Keratinocyte (primary cell): ENCODE data around the gene CPPED1. TPM values are rescaled to one million over a fixed set of nuclear protein-coding genes. Genes with fewer than 3 reads are reported as not detected.

Source experiments
- DNase-seq: peaks from one replicate; pipeline ENCODE4 v3.0.0-alpha.2; 2011; ENCODE audit warnings: low read depth, missing footprints, low spot score
- FAIRE-seq: peaks from 2 replicates; lab custom pipeline; 2011; peaks lifted over from hg19 to GRCh38; lab: Jason Lieb, UNC
- H2AFZ ChIP-seq: 2 replicates; pipeline ENCODE4 v1.6.0; 2012; ENCODE audit warnings: low read length, control low read depth, inconsistent platforms; ENCODE audit not compliant: control insufficient read depth
- H3K27ac ChIP-seq: 2 replicates; pipeline ENCODE4 v1.5.1; 2011; ENCODE audit warnings: low read length; ENCODE audit not compliant: control insufficient read depth, insufficient read depth
- H3K27me3 ChIP-seq: 3 replicates; pipeline ENCODE4 v1.6.0; 2011; ENCODE audit warnings: low read length; ENCODE audit not compliant: control insufficient read depth, insufficient read depth; ENCODE audit errors: extremely low read depth
- H3K36me3 ChIP-seq, 2 experiments: 2 replicates in 1 of 2; 3 replicates in 1 of 2; pipeline ENCODE4 v1.5.1; 2011; ENCODE audit warnings: low read length in 2 of 2, mild to moderate bottlenecking in 1 of 2; ENCODE audit not compliant: control insufficient read depth in 2 of 2, insufficient read depth in 2 of 2; ENCODE audit errors: extremely low read depth in 1 of 2
- H3K4me1 ChIP-seq: 3 replicates; pipeline ENCODE4 v1.5.1; 2011; ENCODE audit warnings: low read length; ENCODE audit not compliant: control insufficient read depth, insufficient read depth; ENCODE audit errors: extremely low read depth
- H3K4me2 ChIP-seq: 3 replicates; pipeline ENCODE4 v1.6.0; 2011; ENCODE audit warnings: low read depth, low read length; ENCODE audit not compliant: control insufficient read depth, insufficient read depth; ENCODE audit errors: extremely low read depth
- H3K4me3 ChIP-seq, 3 experiments: fragments of 200-600 bp in 1 of 3; sonication (generic) in 1 of 3; 2 replicates in 2 of 3; 3 replicates in 1 of 3; pipeline ENCODE4 v1.5.1; 2011 to 2016; ENCODE audit warnings: low read length in 3 of 3, mild to moderate bottlenecking in 3 of 3, control low read depth in 2 of 3, inconsistent platforms in 1 of 3, low read depth in 1 of 3, mixed read lengths in 1 of 3, mixed run types in 1 of 3, moderate library complexity in 1 of 3; ENCODE audit not compliant: control insufficient read depth in 2 of 3, insufficient read depth in 2 of 3; ENCODE audit errors: extremely low read depth in 1 of 3
- H3K79me2 ChIP-seq: 2 replicates; pipeline ENCODE4 v1.6.0; 2012; ENCODE audit warnings: low read length; ENCODE audit not compliant: control insufficient read depth, insufficient read depth
- H3K9ac ChIP-seq: 3 replicates; pipeline ENCODE4 v1.6.0; 2011; ENCODE audit warnings: low read length; ENCODE audit not compliant: control insufficient read depth, insufficient read depth; ENCODE audit errors: extremely low read depth
- H3K9me1 ChIP-seq: 3 replicates; pipeline ENCODE4 v1.6.0; 2011; ENCODE audit warnings: low read length; ENCODE audit not compliant: control insufficient read depth, insufficient read depth; ENCODE audit errors: extremely low read depth
- H3K9me3 ChIP-seq: 2 replicates; pipeline ENCODE4 v1.5.1; 2012; ENCODE audit warnings: low read depth, low read length; ENCODE audit not compliant: control insufficient read depth
- H4K20me1 ChIP-seq: 3 replicates; pipeline ENCODE4 v1.6.0; 2011; ENCODE audit warnings: low read length; ENCODE audit not compliant: control insufficient read depth, insufficient read depth; ENCODE audit errors: extremely low read depth
- EZH2 ChIP-seq: IDR thresholded peaks from one replicate; pipeline ENCODE4 v1.6.1; 2012; ENCODE audit warnings: inconsistent platforms, mild to moderate bottlenecking, low read length, moderate library complexity
- dilution Hi-C: fragments of 300-500 bp; cut with MboI; formaldehyde crosslinking; loops from one replicate; pipeline ENCODE4 v1.7.0; 2020; ENCODE audit warnings: low sequenced_read_pairs; ENCODE audit not compliant: extremely low pct_ligation_motif_present
- polyA plus RNA-seq, 5 experiments: library from polyadenylated mRNA; depleted of rRNA in 3 of 5; stranded (reverse) in 3 of 5; stranded (forward) in 1 of 5; unstranded in 1 of 5; fragments of >200 nt; gene quantifications; 1 replicate in 1 of 5; 2 replicates in 3 of 5; 3 replicates in 1 of 5; pipeline versions ENCODE4 v1.2.1 to v1.2.3, GENCODE V29; 2011 to 2012; ENCODE audit warnings: missing spikeins in 2 of 5, low read depth in 1 of 5, low replicate concordance in 1 of 5
- TF ChIP-seq, protein P1 (sequence below), 3 experiments: IDR thresholded peaks in 1 of 3; conservative IDR thresholded peaks in 1 of 3; optimal IDR thresholded peaks in 1 of 3; 2 replicates in 2 of 3; 3 replicates in 1 of 3; pipeline versions ENCODE3 to v1.5.1; 2011; ENCODE audit warnings: low read length in 3 of 3, mild to moderate bottlenecking in 3 of 3, moderate library complexity in 2 of 3, control low read depth in 1 of 3, inconsistent platforms in 1 of 3; ENCODE audit not compliant: insufficient read depth in 2 of 3; ENCODE audit errors: extremely low read depth in 1 of 3

CPPED1 gene
- polyA plus RNA-seq, 1 donor (not counting 4 experiments of a cell fraction or from before 2014, with no cell fraction given), result 14.4 TPM

DNA sequence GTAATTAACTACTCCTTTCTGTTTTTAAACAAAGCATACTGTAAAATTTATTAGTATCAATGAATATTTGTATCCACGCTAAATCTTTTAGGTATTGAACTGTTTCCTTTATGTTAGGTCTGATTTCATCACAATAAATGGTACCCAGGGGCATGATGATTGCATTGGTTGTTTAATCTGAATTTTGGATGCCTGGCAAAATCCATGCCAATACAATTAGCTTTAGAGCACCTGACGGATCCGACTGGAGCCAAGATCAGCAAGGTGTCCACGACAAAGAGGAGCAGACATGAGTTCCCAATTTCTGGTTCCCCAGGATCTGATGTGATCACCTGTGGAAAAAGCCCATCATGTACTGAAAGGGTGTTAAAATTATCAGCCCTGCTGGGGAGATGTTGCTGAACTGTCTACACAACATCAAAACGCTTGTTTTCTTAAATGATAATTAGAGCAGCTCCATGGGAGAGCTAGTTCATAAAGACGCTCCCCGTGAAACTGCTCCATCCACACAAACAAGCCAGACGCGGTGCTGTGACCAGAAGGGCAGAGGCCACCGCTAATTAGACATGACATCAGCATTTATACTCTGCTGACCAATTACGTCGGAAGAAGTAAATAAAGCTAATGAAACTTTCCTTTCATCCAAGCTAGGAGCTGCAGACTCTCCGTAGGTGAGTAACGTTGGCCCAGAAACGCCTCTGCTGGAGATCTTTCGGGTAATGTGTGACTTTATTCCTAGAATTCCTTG lies 151.7 kb downstream of the CPPED1 start:
- Histone ChIP-seq H2AFZ (no peak overlapping the region), H3K9me3 (no peaks in the 10 kb centered on the region), H3K9me1 (no peaks in the 10 kb centered on the region), H4K20me1 (no peaks in the 10 kb centered on the region), H3K4me1 (no peaks in the 10 kb centered on the region), H3K4me3 (no peak overlapping the region), H3K27me3 (no peaks in the 10 kb centered on the region), H3K27ac (no peak overlapping the region), H3K9ac (no peak overlapping the region), H3K4me2 (no peak overlapping the region), H3K79me2 (no peaks in the 10 kb centered on the region), H3K36me3 (no peaks in the 10 kb centered on the region)
- dilution Hi-C loops, result no loop called here
- no peak for DNase-seq
- TF ChIP-seq EZH2, result no peak
- TF ChIP-seq, protein P1, sequence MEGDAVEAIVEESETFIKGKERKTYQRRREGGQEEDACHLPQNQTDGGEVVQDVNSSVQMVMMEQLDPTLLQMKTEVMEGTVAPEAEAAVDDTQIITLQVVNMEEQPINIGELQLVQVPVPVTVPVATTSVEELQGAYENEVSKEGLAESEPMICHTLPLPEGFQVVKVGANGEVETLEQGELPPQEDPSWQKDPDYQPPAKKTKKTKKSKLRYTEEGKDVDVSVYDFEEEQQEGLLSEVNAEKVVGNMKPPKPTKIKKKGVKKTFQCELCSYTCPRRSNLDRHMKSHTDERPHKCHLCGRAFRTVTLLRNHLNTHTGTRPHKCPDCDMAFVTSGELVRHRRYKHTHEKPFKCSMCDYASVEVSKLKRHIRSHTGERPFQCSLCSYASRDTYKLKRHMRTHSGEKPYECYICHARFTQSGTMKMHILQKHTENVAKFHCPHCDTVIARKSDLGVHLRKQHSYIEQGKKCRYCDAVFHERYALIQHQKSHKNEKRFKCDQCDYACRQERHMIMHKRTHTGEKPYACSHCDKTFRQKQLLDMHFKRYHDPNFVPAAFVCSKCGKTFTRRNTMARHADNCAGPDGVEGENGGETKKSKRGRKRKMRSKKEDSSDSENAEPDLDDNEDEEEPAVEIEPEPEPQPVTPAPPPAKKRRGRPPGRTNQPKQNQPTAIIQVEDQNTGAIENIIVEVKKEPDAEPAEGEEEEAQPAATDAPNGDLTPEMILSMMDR (optimal IDR thresholded peaks at IDR 0.05 in 1 of 3, IDR thresholded peaks at IDR 0.05 in 1 of 3, conservative IDR thresholded peaks at IDR 0.05 in 1 of 3; ENCODE audit: extremely low read depth in 1 of 3, insufficient read depth in 2 of 3, low read length in 3 of 3), result no peak
- no peak for FAIRE-seq

DNA sequence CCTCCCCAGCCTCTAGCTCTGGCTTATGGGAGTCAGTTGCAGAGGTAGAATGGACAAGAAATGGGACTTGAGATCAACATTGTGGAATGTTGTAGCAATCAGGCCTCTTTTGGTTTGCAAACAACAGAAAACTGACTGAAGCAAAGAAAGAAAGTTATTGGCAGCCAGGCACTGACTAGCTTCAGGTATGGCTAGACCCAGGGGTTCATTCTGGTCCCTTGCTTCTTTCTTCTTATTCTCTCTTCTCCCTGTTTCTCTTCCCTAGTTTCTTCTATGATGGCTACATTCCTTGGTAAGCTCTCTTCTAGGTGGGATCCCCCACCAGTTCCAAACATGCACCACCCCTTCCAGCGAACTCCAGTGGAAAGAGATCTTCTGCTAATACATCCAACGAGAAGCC lies 154.3 kb downstream of the CPPED1 start:
- DNase-seq, result no peak
- dilution Hi-C loops, result no loop called here
- Histone ChIP-seq H3K9me1 (no peaks in the 10 kb centered on the region), H3K4me2 (no peak overlapping the region), H3K79me2 (no peaks in the 10 kb centered on the region), H2AFZ (no peak overlapping the region), H3K36me3 (no peaks in the 10 kb centered on the region), H3K27me3 (no peaks in the 10 kb centered on the region), H3K4me3 (no peak overlapping the region), H3K9ac (no peak overlapping the region), H3K27ac (no peak overlapping the region), H3K9me3 (no peaks in the 10 kb centered on the region), H3K4me1 (peaks cover 2% of the 10 kb centered on the region), H4K20me1 (no peaks in the 10 kb centered on the region)
- FAIRE-seq, result no peak
- TF ChIP-seq, protein P1 (optimal IDR thresholded peaks at IDR 0.05 in 1 of 3, IDR thresholded peaks at IDR 0.05 in 1 of 3, conservative IDR thresholded peaks at IDR 0.05 in 1 of 3; ENCODE audit: extremely low read depth in 1 of 3, insufficient read depth in 2 of 3, low read length in 3 of 3), result no peak
- no peak for TF ChIP-seq EZH2
